ENCODE measurements around the gene PTPN4. TPM values are rescaled to one million over a fixed set of nuclear protein-coding genes. Genes with fewer than 3 reads are reported as not detected.
"Not testable (repeated sequence)": the region's sequence is repeated elsewhere in the genome, so short reads cannot be mapped to it uniquely, and the experiment has no call there.

PTPN4 gene
- total RNA-seq, 1 donor from 2014 or later, result 6.4 TPM

DNA sequence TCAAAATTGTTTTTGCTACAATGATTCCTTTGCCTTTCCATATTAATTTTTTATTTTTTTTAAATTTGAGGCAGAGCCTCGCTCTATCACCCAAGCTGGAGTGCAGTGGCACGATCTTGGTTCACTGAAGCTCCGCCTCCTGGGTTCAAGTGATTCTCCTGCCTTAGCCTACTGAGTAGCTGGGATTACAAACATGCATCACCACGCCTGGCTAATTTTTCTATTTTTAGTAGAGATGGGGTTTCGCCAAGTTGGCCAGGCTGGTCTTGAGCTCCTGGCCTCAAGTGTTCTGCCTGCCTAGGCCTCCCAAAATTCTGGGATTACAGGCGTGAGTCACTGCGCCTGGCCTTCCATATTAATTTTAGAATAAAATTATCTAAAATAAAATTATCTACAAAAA, 41.3 kb downstream of the PTPN4 start:
- TF ChIP-seq, protein P1, sequence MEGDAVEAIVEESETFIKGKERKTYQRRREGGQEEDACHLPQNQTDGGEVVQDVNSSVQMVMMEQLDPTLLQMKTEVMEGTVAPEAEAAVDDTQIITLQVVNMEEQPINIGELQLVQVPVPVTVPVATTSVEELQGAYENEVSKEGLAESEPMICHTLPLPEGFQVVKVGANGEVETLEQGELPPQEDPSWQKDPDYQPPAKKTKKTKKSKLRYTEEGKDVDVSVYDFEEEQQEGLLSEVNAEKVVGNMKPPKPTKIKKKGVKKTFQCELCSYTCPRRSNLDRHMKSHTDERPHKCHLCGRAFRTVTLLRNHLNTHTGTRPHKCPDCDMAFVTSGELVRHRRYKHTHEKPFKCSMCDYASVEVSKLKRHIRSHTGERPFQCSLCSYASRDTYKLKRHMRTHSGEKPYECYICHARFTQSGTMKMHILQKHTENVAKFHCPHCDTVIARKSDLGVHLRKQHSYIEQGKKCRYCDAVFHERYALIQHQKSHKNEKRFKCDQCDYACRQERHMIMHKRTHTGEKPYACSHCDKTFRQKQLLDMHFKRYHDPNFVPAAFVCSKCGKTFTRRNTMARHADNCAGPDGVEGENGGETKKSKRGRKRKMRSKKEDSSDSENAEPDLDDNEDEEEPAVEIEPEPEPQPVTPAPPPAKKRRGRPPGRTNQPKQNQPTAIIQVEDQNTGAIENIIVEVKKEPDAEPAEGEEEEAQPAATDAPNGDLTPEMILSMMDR (conservative IDR thresholded peaks at IDR 0.05; ENCODE audit: low read depth, low read length), result no peak
- H3K4me3 ChIP-seq (ENCODE audit: low read depth, low read length), result no peak overlapping the region
- DNase-seq (ENCODE audit: low read depth), result no peak

GRCh38 chr2:119801989-119802388, 42.3 kb downstream of the PTPN4 start:
- not testable (repeated sequence) for DNase-seq (ENCODE audit: low read depth); H3K4me3 ChIP-seq (ENCODE audit: low read depth, low read length)

DNA sequence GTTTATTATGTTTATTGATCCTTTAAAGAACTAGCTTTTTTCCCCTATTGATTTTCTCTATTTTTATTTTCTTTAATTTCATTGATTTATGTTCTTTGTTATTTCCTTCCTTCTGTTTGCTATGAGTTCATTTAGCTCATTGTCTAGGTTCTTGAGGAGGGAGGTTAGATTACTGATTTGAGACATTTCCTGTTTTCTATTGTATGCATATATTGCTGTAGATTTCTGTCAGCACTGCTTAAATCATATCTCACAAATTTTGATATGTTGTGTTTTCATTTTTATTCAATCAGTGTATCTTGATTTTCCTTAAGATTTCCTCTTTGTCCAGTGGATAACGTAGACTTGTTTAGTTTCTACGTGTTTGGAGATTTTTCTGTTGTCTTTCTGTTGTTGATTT, 43.4 kb downstream of the PTPN4 start:
- TF ChIP-seq, protein P1 (conservative IDR thresholded peaks at IDR 0.05; ENCODE audit: low read depth, low read length), result no peak
- H3K4me3 ChIP-seq (ENCODE audit: low read depth, low read length), result no peak overlapping the region
- DNase-seq (ENCODE audit: low read depth), result no peak

DNA sequence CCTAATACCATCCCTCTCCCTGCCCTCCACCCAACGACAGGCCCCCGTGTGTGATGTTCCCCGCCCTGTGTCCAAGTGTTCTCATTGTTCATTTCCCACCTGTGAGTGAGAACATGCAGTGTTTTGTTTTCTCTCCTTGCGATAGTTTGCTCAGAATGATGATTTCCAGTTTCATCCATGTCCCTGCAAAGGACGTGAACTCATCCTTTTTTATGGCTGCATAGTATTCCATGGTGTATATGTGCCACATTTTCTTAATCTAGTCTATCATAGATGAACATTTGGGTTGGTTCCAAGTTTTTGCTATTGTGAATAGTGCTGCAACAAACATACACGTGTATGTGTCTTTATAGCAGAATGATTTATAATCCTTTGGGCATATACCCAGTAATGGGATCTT, 44.7 kb downstream of the PTPN4 start:
- not testable (repeated sequence) for H3K4me3 ChIP-seq (ENCODE audit: low read depth, low read length); DNase-seq (ENCODE audit: low read depth)

DNA sequence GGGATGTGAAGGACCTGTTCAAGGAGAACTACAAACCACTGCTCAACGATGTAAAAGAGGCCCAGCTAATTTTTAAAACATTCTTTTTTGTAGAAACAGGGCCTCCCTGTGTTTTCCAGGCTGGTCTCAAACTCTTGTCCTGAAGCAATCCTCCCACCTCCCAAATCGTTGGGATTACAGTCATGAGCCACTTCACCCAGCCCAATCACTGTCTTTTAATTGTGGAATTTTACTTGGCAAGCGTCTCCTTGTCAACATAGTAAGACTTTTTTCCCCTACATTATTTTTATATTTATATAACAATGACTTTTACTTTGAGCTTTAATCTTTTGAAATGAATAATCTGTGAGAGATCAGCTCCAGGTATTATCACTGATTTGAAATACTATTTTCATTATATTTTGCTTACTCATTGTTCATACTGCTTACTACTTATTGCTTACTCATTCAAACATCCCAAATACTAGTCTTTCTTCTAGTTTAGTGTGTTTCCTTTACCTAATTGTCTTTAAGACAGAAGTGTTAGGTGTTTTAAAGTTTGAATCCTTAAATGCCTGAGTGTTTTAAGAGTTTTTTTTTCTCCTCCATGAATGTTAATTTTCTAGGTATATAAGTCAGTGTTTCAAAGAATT, 48.9 kb downstream of the PTPN4 start:
- TF ChIP-seq, protein P1 (conservative IDR thresholded peaks at IDR 0.05; ENCODE audit: low read depth, low read length), result no peak
- H3K4me3 ChIP-seq (ENCODE audit: low read depth, low read length), result no peak overlapping the region
- DNase-seq (ENCODE audit: low read depth), result no peak

- TF ChIP-seq, protein P1 (conservative IDR thresholded peaks at IDR 0.05; ENCODE audit: low read depth, low read length), result no peak
- no peak overlapping the region for H3K4me3 ChIP-seq (ENCODE audit: low read depth, low read length)
- DNase-seq (ENCODE audit: low read depth), result no peak
These were observed 49.8 kb downstream of the PTPN4 start for GRCh38 chr2:119809339-119810048.

GRCh38 chr2:119810049-119810630, 50.4 kb downstream of the PTPN4 start:
- H3K4me3 ChIP-seq (ENCODE audit: low read depth, low read length), result no peak overlapping the region
- TF ChIP-seq, protein P1 (conservative IDR thresholded peaks at IDR 0.05; ENCODE audit: low read depth, low read length), result no peak
- no peak for DNase-seq (ENCODE audit: low read depth)

DNA sequence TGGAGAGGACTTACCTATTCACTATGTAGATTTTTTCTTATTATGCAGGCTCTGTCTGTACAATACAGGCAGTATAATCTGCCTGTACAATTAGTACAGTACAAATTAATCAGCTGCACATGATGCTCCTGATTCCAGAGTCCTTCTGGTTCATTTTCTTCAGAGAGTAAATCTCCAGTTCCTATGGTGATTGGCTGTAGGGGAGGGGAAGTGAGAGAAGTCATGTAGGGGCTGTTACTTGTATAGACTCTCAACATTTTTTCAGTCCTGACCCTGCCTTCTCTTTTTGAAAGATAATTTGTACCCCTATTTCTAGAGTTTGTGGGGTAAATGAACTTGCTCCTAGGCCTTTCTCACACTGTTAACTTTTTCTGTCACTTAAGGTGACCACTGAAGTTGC, 54.5 kb downstream of the PTPN4 start:
- DNase-seq (ENCODE audit: low read depth), result no peak
- TF ChIP-seq, protein P1 (conservative IDR thresholded peaks at IDR 0.05; ENCODE audit: low read depth, low read length), result no peak
- no peak overlapping the region for H3K4me3 ChIP-seq (ENCODE audit: low read depth, low read length)

Measured in epithelial cell of proximal tubule (primary cell).